Liver (tissue), 9 donors: ENCODE results near the gene WDR76. TPM values are rescaled to one million over a fixed set of nuclear protein-coding genes. Genes with fewer than 3 reads are reported as not detected.

ENCODE experiments used
- DNase-seq: peaks from one replicate; pipeline ENCODE4 v3.0.0-alpha.2; 2017; ENCODE audit warnings: low spot score
- H3K27ac ChIP-seq, 2 donors: one replicate each; pipeline ENCODE4 v1.7.0; 2013; ENCODE audit warnings: inconsistent platforms in 2 of 2, low read length in 2 of 2, control low read depth in 1 of 2, low read depth in 1 of 2, mild to moderate bottlenecking in 1 of 2
- H3K27me3 ChIP-seq, 4 donors: one replicate each; pipeline versions ENCODE4 v1.6.1 to v1.7.0; 2013; ENCODE audit warnings: low read length in 3 of 4, inconsistent platforms in 1 of 4, mild to moderate bottlenecking in 1 of 4, moderate library complexity in 1 of 4; ENCODE audit not compliant: control insufficient read depth in 4 of 4, insufficient read depth in 4 of 4
- H3K36me3 ChIP-seq, 4 donors: one replicate each; pipeline versions ENCODE4 v1.6.1 to v1.7.0; 2013; ENCODE audit warnings: low read length in 3 of 4, mild to moderate bottlenecking in 3 of 4, low read depth in 1 of 4, moderate library complexity in 1 of 4; ENCODE audit not compliant: control insufficient read depth in 4 of 4, insufficient read depth in 3 of 4
- H3K4me1 ChIP-seq, 4 donors: one replicate each; pipeline versions ENCODE4 v1.6.1 to v1.7.0; 2013; ENCODE audit warnings: low read length in 3 of 4, mild to moderate bottlenecking in 3 of 4, moderate library complexity in 1 of 4; ENCODE audit not compliant: control insufficient read depth in 4 of 4, insufficient read depth in 4 of 4
- H3K4me3 ChIP-seq, 3 donors: one replicate each; pipeline versions ENCODE4 v1.6.1 to v1.7.0; 2013; ENCODE audit warnings: low read length in 3 of 3, control low read depth in 1 of 3, low read depth in 1 of 3, mild to moderate bottlenecking in 1 of 3
- H3K9ac ChIP-seq, 2 donors: one replicate each; pipeline ENCODE4 v1.7.0; 2013; ENCODE audit warnings: low read length in 2 of 2, mild to moderate bottlenecking in 2 of 2, moderate library complexity in 2 of 2, control low read depth in 1 of 2, low read depth in 1 of 2
- H3K9me3 ChIP-seq, 4 donors: one replicate each; pipeline versions ENCODE4 v1.6.1 to v1.7.0; 2013; ENCODE audit warnings: low read length in 3 of 4; ENCODE audit not compliant: control insufficient read depth in 4 of 4
- ATF3 ChIP-seq: IDR thresholded peaks from 2 replicates; pipeline ENCODE4 v1.6.1; 2016; ENCODE audit warnings: antibody characterized with exemption
- CTCF ChIP-seq: fragments of 150-350 bp; IDR thresholded peaks from 2 replicates; pipeline ENCODE4 v1.5.1; 2017; ENCODE audit warnings: improper control_type of control experiment, low read depth, low read length; ENCODE audit not compliant: missing input control
- FOXA1 ChIP-seq: IDR thresholded peaks from 2 replicates; pipeline ENCODE4 v1.6.1; 2016; ENCODE audit warnings: antibody characterized with exemption
- FOXA2 ChIP-seq: IDR thresholded peaks from 2 replicates; pipeline ENCODE4 v1.6.1; 2016; ENCODE audit warnings: antibody characterized with exemption
- GABPA ChIP-seq, 2 donors: IDR thresholded peaks in 1 of 2; conservative IDR thresholded peaks in 1 of 2; 2 replicates each; pipeline ENCODE4 v1.6.1; 2016; ENCODE audit warnings: antibody characterized with exemption in 2 of 2, mild to moderate bottlenecking in 1 of 2, moderate library complexity in 1 of 2
- HNF4A ChIP-seq, 2 donors: conservative IDR thresholded peaks; 2 replicates each; pipeline ENCODE4 v1.6.1; 2016; ENCODE audit warnings: antibody characterized with exemption in 2 of 2, mild to moderate bottlenecking in 2 of 2
- HNF4G ChIP-seq: IDR thresholded peaks from 2 replicates; pipeline ENCODE4 v1.6.1; 2016; ENCODE audit warnings: antibody characterized with exemption
- JUND ChIP-seq, 2 donors: IDR thresholded peaks; 2 replicates each; pipeline ENCODE4 v1.6.1; 2016; ENCODE audit warnings: antibody characterized with exemption in 2 of 2
- MAX ChIP-seq: IDR thresholded peaks from 2 replicates; pipeline ENCODE4 v1.6.1; 2016; ENCODE audit warnings: antibody characterized with exemption
- NR2F2 ChIP-seq: IDR thresholded peaks from 2 replicates; pipeline ENCODE4 v1.6.1; 2016; ENCODE audit warnings: antibody characterized with exemption
- RAD21 ChIP-seq, 2 donors: IDR thresholded peaks; 2 replicates each; pipeline ENCODE4 v1.6.1; 2016; ENCODE audit warnings: antibody characterized with exemption in 2 of 2, mild to moderate bottlenecking in 2 of 2
- REST ChIP-seq: IDR thresholded peaks from 2 replicates; pipeline ENCODE4 v1.6.1; 2016; ENCODE audit warnings: antibody characterized with exemption, mild to moderate bottlenecking
- RXRA ChIP-seq, 2 donors: IDR thresholded peaks; 2 replicates each; pipeline ENCODE4 v1.6.1; 2017 to 2018; ENCODE audit warnings: antibody characterized with exemption in 2 of 2, mild to moderate bottlenecking in 1 of 2
- SP1 ChIP-seq: IDR thresholded peaks from 2 replicates; pipeline ENCODE4 v1.6.1; 2018; ENCODE audit warnings: antibody characterized with exemption, mild to moderate bottlenecking
- TAF1 ChIP-seq: conservative IDR thresholded peaks from 2 replicates; pipeline ENCODE4 v1.6.1; 2016; ENCODE audit warnings: antibody characterized with exemption, mild to moderate bottlenecking
- YY1 ChIP-seq: IDR thresholded peaks from 2 replicates; pipeline ENCODE4 v1.6.1; 2016; ENCODE audit warnings: antibody characterized with exemption, mild to moderate bottlenecking
- ZBTB33 ChIP-seq: IDR thresholded peaks from 2 replicates; pipeline ENCODE4 v1.6.1; 2016; ENCODE audit warnings: antibody characterized with exemption
- WGBS: extraction: QIAGEN DNeasy Blood & Tissue Kit; methylation state at CpG from one replicate; pipeline ENCODE4 v1.1.7; 2013; 5-methylcytosine and 5-hydroxymethylcytosine counted together
- polyA plus RNA-seq, 2 donors: library from polyadenylated mRNA; stranded (reverse) in 1 of 2; unstranded in 1 of 2; fragments of 200-250 nt in 1 of 2; fragments of >200 nt in 1 of 2; fragmentation: Nextera tagmentation in 1 of 2; extraction: Ambion mirVana in 1 of 2; gene quantifications; one replicate each; pipeline versions ENCODE4 v1.2.1 to v1.2.3, GENCODE V29; 2013 to 2015
- total RNA-seq, 2 donors: library from RNA; depleted of rRNA; stranded (reverse); fragments of >200 nt; gene quantifications; one replicate each; pipeline ENCODE4 v1.2.3, GENCODE V29; 2014
- donor health status: healthy.
- donor health status: healthy.
- donor health status: healthy.
- donor health status: healthy.
- donor health status: healthy.

WDR76 gene
- total and polyA plus RNA-seq, 4 donors, result 0.44 to 17.4 (median 0.81) TPM

- Histone ChIP-seq H3K27ac (no peak overlapping the region), H3K4me3 (no peak overlapping the region), H3K9me3 (no peaks in the 10 kb centered on the region), H3K9ac (no peak overlapping the region), H3K4me1 (peaks cover 9 to 12% (median 11%) of the 10 kb centered on the region in 4 donors), H3K27me3 (no peaks in the 10 kb centered on the region), H3K36me3 (peaks cover 0 to 7% (median 3%) of the 10 kb centered on the region in 4 donors)
- no peak for DNase-seq
- WGBS, result 69% methylated on average over 3 of the region's 3 CpGs
- TF ChIP-seq GABPA (IDR thresholded peaks at IDR 0.05 in 1 of 2, conservative IDR thresholded peaks at IDR 0.05 in 1 of 2) (no peak), ATF3 (no peak), FOXA1 (no peak), HNF4G (no peak), NR2F2 (no peak), HNF4A (conservative IDR thresholded peaks at IDR 0.05) (no peak), YY1 (no peak), SP1 (no peak), JUND (IDR thresholded peaks at IDR 0.05) (no peak), ZBTB33 (no peak), FOXA2 (no peak), REST (no peak), RXRA (IDR thresholded peaks at IDR 0.05) (no peak), TAF1 (no peak), MAX (no peak)
Measured at GRCh38 chr15:43821505-43821904, 5.3 kb upstream of the WDR76 start.

- 9% methylated on average over 46 of the region's 46 CpGs for WGBS
- peak; percentile 81 for TF ChIP-seq MAX
- TF ChIP-seq GABPA (IDR thresholded peaks at IDR 0.05 in 1 of 2, conservative IDR thresholded peaks at IDR 0.05 in 1 of 2), result peak; percentile 79 to 96
- no peak for TF ChIP-seq HNF4G
- no peak for TF ChIP-seq HNF4A (conservative IDR thresholded peaks at IDR 0.05)
- peak; percentile 88 for TF ChIP-seq ZBTB33
- TF ChIP-seq FOXA1, result no peak
- peak in 1 of 2 donors; percentile 31 for TF ChIP-seq RAD21 (IDR thresholded peaks at IDR 0.05)
- TF ChIP-seq ATF3, result no peak
- peak; percentile 20 to 28 for TF ChIP-seq RXRA (IDR thresholded peaks at IDR 0.05)
- no peak for TF ChIP-seq CTCF
Measured at GRCh38 chr15:43824302-43825246, 2.2 kb upstream of the WDR76 start, which contains the start of gene MFAP1. TSS of gene MFAP1 (minus strand) at chr15:43824690. CDS start at chr15:43824569, 121 bp downstream.

More at GRCh38 chr15:43824302-43825246, 2.2 kb upstream of the WDR76 start, which contains the start of gene MFAP1:
- peak within 1 kb of the TSS; percentile 90 to 99 (median 99) for H3K4me3 ChIP-seq
- no peaks in the 10 kb centered on the region for H3K9me3 ChIP-seq
- H3K4me1 ChIP-seq, result peaks cover 9 to 18% (median 12%) of the 10 kb centered on the region in 4 donors
- DNase-seq, result peak; percentile 88
- H3K27ac ChIP-seq, result peak within 1 kb of the TSS; percentile 80 to 94
- H3K27me3 ChIP-seq, result no peaks in the 10 kb centered on the region
- H3K9ac ChIP-seq, result peak within 1 kb of the TSS; percentile 63 to 100
- H3K36me3 ChIP-seq, result no peaks in the 10 kb centered on the region
